Germinal center (tissue), 1 donor: ENCODE measurements around the gene ONECUT3.
"Not testable (repeated sequence)": the region's sequence is repeated elsewhere in the genome, so short reads cannot be mapped to it uniquely, and the experiment has no call there.

Experiments
- DNase-seq: peaks from one replicate; pipeline ENCODE4 v3.0.0; 2012; ENCODE audit warnings: mixed read lengths, low spot score

Gene ONECUT3

DNA sequence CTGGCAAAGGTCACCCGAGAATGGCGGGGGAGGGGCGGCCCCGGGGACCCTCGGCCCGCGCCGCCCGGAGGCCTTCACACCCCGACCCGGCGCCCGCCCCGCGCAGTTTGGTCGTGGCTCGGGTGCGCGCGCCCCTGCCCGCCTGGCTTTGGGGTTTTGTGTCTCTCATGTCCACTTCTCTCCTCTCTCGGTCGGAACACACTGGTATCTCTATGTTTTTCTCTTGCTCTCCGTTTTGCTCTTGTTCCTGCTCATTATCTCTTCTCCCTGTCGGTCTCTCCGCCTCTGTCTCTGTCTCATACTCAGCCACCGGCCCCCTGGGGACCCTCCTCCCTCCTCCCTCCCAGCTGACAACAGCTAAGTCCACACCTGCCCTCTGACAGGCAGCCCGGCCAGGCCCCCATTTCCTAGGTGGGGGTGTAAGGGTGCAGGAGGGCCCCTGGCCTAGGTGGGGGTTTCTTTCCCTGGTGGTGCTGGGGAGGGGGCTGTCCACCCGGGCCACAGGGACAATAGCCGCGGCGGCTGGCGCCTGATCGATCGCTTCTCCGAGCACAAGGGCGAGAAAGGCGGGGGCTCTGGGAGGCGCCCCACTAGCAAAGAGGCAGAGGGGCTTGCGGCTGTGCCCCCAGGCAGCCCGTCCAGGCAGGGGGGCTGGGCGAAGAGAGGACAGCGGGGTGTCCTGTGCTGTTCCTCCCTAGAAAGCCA, 2.3 kb downstream of the ONECUT3 start:
- no peak for DNase-seq

DNA sequence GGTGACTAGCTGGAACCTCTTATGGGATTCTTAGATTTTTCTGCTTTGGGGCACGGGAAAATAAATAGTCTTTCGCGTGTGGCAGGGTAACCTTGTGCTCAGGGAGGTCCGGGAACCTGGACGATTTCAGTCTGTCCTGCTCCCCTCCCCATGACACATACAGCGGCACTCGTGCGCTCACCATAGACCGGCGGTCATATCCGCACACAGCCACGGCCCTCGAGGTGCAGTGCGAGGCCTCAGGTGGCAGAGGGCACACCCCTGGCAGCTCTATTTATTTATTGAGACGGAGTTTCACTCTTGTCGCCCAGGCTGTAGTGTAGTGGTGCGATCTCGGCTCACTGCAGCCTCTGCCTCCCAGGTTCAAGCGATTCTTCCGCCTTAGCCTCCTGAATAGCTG, 3.0 kb downstream of the ONECUT3 start:
- no peak for DNase-seq

DNA sequence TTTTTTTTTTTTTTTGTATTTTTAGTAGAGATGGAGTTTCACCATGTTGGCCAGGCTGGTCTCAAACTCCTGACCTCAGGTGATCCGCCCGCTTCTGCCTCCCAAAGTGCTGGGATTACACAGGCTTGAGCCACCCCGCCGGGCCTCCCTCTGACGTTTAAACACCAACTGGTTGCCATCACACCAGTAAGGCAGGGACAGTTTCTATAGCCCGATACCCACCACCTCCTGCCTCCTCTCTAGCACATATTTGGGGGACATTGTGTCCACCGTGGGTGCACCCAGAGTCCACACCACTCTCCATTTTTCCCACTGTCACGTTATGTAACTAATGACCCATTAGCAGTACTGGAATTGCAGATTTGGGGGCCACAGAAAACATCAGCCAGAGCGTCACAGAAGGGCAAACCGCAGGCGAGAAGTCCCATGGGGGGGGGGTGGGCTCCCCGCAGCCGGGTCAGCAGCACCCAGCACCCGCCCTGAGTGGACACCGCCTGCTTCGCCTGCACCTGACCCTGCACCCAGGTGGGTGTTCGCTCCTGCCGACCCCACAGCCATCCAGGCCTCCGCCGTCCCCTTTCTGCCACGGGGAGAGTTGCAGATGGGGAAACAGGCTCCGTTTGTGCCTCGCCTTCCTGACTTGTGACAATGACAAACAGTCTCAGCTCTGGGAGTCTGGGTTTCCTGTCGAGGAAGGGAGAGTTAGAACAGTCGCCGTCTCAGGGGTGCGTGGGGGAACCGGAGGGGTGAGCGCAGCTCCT, 3.6 kb downstream of the ONECUT3 start:
- no peak for DNase-seq

- no peak for DNase-seq
These were observed 4.3 kb downstream of the ONECUT3 start for GRCh38 chr19:1757468-1758230.

- DNase-seq, result no peak
These were observed 4.9 kb downstream of the ONECUT3 start for GRCh38 chr19:1758231-1758577.

DNA sequence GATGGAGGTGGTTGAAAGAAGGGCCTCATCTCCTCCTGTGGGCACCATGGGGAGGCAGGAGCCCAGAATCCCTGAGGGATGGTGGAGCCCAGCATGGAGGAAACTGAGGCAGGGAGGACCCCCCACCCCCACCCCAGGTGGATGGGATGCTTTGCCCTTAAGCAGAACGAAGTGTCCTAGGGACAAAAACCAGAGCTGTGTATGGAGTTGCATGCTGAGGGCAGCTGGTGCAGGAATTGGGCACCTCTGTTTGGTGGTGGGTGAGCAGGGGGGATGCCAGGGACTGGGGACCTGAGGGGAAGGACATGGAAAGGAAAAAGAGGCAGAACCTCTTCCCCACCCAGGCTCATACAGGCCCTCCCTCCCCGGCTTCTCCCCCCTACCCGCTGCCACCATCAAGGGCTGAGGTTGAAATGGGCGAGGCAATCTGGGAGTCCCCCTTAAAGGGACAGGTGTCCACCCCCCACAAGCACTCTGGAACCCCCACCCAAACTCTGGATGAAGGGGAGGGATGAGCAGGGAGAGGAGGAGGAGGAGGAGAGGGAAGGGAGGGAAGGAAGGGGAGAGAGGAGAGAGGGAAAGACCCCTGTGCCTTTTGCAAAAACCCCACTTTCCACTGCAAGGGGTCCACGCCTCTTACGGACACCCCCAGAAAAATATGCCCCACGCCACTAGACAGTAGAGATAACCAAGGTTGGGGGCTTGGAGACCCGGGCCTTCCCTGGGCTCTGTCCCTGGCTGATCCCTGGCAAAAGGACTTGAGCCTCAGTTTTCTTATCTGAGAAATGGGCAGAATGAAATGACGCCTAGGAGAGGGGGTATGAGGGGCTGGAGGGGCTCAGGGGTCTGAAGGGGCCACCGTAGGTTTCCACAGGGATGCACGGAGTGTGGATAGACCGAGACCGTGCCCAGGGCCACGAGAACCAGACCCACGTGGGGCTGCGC, 5.9 kb downstream of the ONECUT3 start:
- no peak for DNase-seq

- no peak for DNase-seq
These were observed 6.7 kb downstream of the ONECUT3 start for GRCh38 chr19:1760020-1760419.

- DNase-seq, result not testable (repeated sequence)
These were observed 7.7 kb downstream of the ONECUT3 start for GRCh38 chr19:1760786-1761527.

DNA sequence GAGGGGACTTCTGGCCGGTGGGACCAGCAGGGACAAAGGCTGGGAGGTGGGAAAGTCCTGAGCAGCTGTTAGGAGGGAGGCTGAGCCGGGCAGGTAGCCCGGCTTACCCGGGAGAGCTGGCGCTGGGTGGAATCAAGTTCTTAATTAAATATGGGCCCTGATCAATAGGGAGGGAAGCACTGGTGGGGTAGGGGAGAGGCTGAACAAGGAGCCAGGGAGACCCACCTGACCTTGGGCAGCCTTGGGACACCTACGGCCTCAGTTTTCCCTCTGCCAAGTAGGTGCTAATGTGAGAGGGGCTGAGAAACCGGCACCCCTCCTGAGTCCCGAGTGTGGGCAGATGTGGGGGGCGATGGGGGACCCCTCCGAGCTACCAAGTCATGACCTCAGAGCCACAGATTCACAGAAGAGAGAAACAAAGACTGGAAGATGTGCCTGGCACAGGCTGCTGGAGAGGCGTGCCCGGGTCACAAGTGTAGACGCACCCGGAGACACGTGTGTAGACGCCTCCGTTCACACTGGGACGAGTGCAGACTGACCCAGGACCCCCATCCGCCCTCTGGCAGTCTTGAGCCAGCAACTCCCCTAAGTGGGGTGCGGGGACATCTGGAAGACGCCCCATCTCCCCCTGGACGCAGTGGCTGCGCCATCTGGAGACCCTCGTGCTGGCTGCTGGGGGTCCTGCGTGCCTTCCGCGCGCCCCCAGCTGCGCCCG, 8.4 kb downstream of the ONECUT3 start:
- no peak for DNase-seq

DNA sequence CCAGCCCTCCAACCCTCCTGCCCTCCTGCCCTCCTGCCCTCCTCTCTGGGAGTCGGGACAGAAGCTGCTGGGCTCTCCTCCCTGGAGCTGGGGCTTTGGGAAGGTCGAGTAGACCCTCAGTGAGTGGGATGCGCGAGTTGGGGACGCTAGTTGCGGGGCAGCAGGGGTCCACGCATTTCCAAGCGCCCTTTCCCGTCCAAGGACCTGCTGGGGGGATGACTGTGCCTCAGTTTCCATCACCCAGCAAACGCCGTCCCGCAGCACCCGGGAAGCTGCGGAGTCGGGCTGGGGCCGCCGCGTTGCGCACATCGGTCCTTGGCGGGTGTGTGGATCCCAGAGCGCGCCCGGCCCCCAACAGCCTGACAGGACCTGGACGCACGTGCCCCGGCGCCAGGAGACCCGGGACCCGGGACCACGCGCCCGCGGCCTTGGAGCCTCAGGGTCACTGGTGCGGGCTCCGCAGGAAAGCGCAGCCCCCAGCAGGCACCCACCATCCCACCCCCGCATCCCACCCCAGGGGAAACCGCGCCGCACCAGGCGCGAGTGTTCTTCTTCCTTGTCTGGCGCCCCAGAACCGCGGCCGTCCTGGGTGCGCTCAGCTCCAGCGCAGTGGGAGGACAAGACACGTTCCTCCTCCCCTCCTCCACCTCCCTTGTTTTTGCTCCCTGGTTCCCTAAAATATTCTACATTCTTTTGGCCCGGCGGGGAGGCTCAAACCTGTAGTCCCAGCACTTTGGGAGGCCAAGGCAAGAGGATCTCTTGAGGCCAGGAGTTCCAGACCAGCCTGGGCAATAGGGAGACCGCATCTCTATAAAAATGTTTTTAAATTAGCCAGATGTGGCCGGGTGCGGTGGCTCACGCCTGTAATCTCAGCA, 9.2 kb downstream of the ONECUT3 start:
- no peak for DNase-seq

GRCh38 chr19:1763648-1764639, 10.6 kb downstream of the ONECUT3 start:
- no peak for DNase-seq

GRCh38 chr19:1764729-1765128, 11.4 kb downstream of the ONECUT3 start:
- no peak for DNase-seq

DNA sequence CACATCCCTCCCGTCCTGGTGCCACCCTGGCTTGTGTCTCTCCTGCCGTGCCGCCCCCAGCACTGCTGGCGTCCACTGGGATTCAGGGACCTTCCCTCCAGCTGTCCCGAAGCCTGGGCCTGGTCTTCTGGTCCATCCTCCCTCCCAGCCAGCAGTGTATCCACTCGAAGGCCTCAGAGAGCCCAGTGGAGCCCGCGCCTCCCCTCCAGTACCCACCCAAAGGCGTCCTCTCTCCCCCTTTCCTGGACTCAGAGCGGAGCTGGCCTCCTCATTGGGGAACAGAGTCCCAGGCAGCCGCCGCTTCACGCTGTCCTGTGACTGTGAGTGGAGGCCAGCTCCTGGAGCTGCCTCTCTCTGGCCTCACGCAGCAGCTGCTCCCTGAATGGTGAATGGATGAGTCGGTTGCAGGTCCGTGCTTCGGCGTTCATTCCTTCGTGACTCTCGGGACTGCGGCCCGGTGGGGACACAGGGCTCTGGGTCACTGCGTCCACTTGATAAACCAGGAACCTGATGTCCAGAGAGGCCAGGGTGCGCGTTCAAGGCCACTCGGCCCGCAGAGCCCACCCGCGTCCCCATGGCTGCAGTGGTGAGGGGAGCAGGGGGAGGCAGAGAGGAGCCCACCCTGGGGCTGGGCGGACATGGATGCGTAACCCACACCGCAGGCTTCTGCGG, 12.1 kb downstream of the ONECUT3 start:
- DNase-seq, result no peak

DNA sequence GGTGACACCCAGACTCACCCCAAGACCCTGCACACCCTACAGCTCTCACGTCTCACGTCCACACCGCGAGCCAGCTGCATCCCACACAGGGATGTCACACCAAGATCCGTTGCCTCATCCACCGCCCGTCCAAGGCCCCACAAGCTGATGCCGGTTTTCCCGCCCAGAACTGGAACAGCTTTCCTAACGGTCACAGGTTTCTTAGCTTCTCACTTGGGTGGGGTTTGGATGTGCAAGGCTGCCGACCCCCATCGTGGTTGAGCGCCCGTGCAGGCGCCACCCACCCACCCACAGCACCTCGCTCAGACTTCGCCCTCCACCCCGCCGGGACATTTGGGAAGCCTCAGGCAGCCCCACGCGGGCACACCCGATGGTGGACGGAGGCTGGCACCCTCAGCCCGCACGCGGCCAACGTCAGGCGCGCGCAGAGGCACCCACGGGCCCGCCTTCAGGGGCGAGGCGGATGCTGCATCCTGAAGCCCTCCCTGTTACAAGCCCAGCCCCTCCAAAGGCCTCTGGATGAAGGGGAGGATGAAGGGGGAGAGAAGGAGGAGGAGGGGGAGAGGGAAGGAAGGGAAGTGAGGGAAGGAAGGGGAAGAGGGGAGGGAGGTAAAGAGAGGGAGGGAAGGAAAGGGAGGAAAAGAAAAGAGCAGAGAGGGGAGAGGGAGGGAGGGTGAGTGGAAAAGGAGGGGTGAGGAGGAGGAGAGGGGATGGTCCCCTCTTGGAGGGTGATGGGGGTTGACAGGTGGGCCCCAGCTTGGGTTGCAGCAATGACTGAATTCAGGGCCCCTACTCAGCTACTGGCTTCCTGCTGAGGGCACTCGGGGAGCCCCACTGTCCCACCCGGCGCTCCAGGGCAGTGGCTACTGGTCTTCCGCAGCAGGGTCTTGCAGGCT, 12.8 kb downstream of the ONECUT3 start:
- no peak for DNase-seq

- no peak for DNase-seq
These were observed 13.6 kb downstream of the ONECUT3 start for GRCh38 chr19:1766800-1767352.

- peak; percentile 90 for DNase-seq
These were observed 14.2 kb downstream of the ONECUT3 start for GRCh38 chr19:1767464-1767933.
